H9 (cell line): ENCODE measurements around the gene CDH13. TPM values are rescaled to one million over a fixed set of nuclear protein-coding genes. Genes with fewer than 3 reads are reported as not detected.

Experiments
- DNase-seq: peaks from one replicate; pipeline ENCODE4 v3.0.0-alpha.2; 2017
- H2AFZ ChIP-seq: one replicate; pipeline ENCODE4 v1.6.1; 2013; ENCODE audit warnings: mild to moderate bottlenecking, low read length, control low read depth, moderate library complexity
- H2AK5ac ChIP-seq: 2 replicates; pipeline ENCODE4 v1.6.1; 2013; ENCODE audit warnings: low read length, control low read depth, mixed read lengths; ENCODE audit not compliant: insufficient read length
- H2BK120ac ChIP-seq: one replicate; pipeline ENCODE4 v1.6.1; 2013; ENCODE audit warnings: low read depth, mild to moderate bottlenecking, low read length, control low read depth, inconsistent platforms; ENCODE audit not compliant: poor library complexity, severe bottlenecking
- H2BK12ac ChIP-seq: 2 replicates; pipeline ENCODE4 v1.6.1; 2013; ENCODE audit warnings: low read length, control low read depth, mixed read lengths, low read depth; ENCODE audit not compliant: insufficient read length
- H2BK15ac ChIP-seq: 2 replicates; pipeline ENCODE4 v1.6.1; 2013; ENCODE audit warnings: low read depth, low read length, control low read depth
- H2BK20ac ChIP-seq: one replicate; pipeline ENCODE4 v1.6.1; 2013; ENCODE audit warnings: low read depth, mild to moderate bottlenecking, low read length, control low read depth, inconsistent platforms; ENCODE audit not compliant: poor library complexity, severe bottlenecking
- H2BK5ac ChIP-seq: 2 replicates; pipeline ENCODE4 v1.6.1; 2013; ENCODE audit warnings: low read length, control low read depth, mixed read lengths; ENCODE audit not compliant: insufficient read length
- H3K14ac ChIP-seq: 2 replicates; pipeline ENCODE4 v1.6.1; 2013; ENCODE audit warnings: low read length, control low read depth; ENCODE audit not compliant: insufficient read depth
- H3K18ac ChIP-seq: 2 replicates; pipeline ENCODE4 v1.6.1; 2013; ENCODE audit warnings: low read depth, mild to moderate bottlenecking, mixed read lengths, low read length, control low read depth; ENCODE audit not compliant: insufficient read length
- H3K23ac ChIP-seq: 2 replicates; pipeline ENCODE4 v1.6.1; 2013; ENCODE audit warnings: low read length, control low read depth, mixed read lengths, low read depth; ENCODE audit not compliant: insufficient read length
- H3K23me2 ChIP-seq: 2 replicates; pipeline ENCODE4 v1.6.1; 2013; ENCODE audit warnings: low read depth, mild to moderate bottlenecking, mixed read lengths, low read length, control low read depth; ENCODE audit not compliant: insufficient read length, poor library complexity, severe bottlenecking
- H3K27ac ChIP-seq: 2 replicates; pipeline ENCODE4 v1.5.1; 2013; ENCODE audit warnings: low read length, control low read depth, mixed read lengths, low read depth; ENCODE audit not compliant: insufficient read length
- H3K27me3 ChIP-seq: 2 replicates; pipeline ENCODE4 v1.6.1; 2013; ENCODE audit warnings: low read length, control low read depth, inconsistent platforms; ENCODE audit not compliant: insufficient read depth
- H3K4ac ChIP-seq: 2 replicates; pipeline ENCODE4 v1.6.1; 2013; ENCODE audit warnings: low read depth, mild to moderate bottlenecking, control low read depth, inconsistent platforms, low read length, moderate library complexity
- H3K4me1 ChIP-seq: 2 replicates; pipeline ENCODE4 v1.6.1; 2013; ENCODE audit warnings: low read length, control low read depth, inconsistent platforms; ENCODE audit not compliant: insufficient read depth
- H3K4me2 ChIP-seq: 2 replicates; pipeline ENCODE4 v1.6.1; 2013; ENCODE audit warnings: low read length, control low read depth, mixed read lengths; ENCODE audit not compliant: insufficient read length, insufficient read depth
- H3K56ac ChIP-seq: 2 replicates; pipeline ENCODE4 v1.6.1; 2013; ENCODE audit warnings: low read depth, mild to moderate bottlenecking, mixed read lengths, low read length, control low read depth; ENCODE audit not compliant: insufficient read length
- H3K79me1 ChIP-seq: 2 replicates; pipeline ENCODE4 v1.6.1; 2013; ENCODE audit warnings: low read depth, mild to moderate bottlenecking, moderate library complexity, low read length, control low read depth, inconsistent platforms; ENCODE audit not compliant: insufficient read depth, poor library complexity, severe bottlenecking
- H3K79me2 ChIP-seq: 2 replicates; pipeline ENCODE4 v1.6.1; 2013; ENCODE audit warnings: low read length, control low read depth, inconsistent platforms; ENCODE audit not compliant: insufficient read depth
- H3K9ac ChIP-seq: 2 replicates; pipeline ENCODE4 v1.6.1; 2013; ENCODE audit warnings: low read length, control low read depth, mixed read lengths; ENCODE audit not compliant: insufficient read length; ENCODE audit errors: extremely low read depth
- H3K9me3 ChIP-seq: one replicate; pipeline ENCODE4 v1.6.1; 2013; ENCODE audit warnings: low read depth, low read length, inconsistent platforms; ENCODE audit not compliant: control insufficient read depth
- H3T11ph ChIP-seq: one replicate; pipeline ENCODE4 v1.6.1; 2013; ENCODE audit warnings: mild to moderate bottlenecking, low read length, control low read depth, inconsistent platforms
- H4K20me1 ChIP-seq: one replicate; pipeline ENCODE4 v1.6.1; 2013; ENCODE audit not compliant: control insufficient read depth, insufficient read length, insufficient read depth
- H4K5ac ChIP-seq: 2 replicates; pipeline ENCODE4 v1.6.1; 2013; ENCODE audit warnings: low read depth, mild to moderate bottlenecking, mixed read lengths, low read length, control low read depth; ENCODE audit not compliant: insufficient read length
- H4K8ac ChIP-seq: replicated peaks from 2 replicates; pipeline ENCODE4 v1.6.1; 2013; ENCODE audit warnings: low read length, control low read depth, mixed read lengths, low read depth; ENCODE audit not compliant: insufficient read length
- H4K91ac ChIP-seq: 2 replicates; pipeline ENCODE4 v1.6.1; 2013; ENCODE audit warnings: low read depth, mild to moderate bottlenecking, moderate library complexity, mixed read lengths, low read length, control low read depth; ENCODE audit not compliant: insufficient read length
- H3K27ac Mint-ChIP-seq, 3 experiments: 2 replicates in 2 of 3; 3 replicates in 1 of 3; pipeline ENCODE4 v1.8.0; 2020 to 2021; ENCODE audit warnings: mixed read lengths in 3 of 3, mild to moderate bottlenecking in 1 of 3, moderate library complexity in 1 of 3
- H3K27me3 Mint-ChIP-seq: 2 replicates; pipeline ENCODE4 v1.8.0; 2021; ENCODE audit warnings: low read depth, mild to moderate bottlenecking, moderate library complexity, mixed read lengths
- H3K36me3 Mint-ChIP-seq, 3 experiments: 2 replicates in 2 of 3; 3 replicates in 1 of 3; pipeline ENCODE4 v1.8.0; 2020 to 2021; ENCODE audit warnings: low read depth in 3 of 3, mixed read lengths in 3 of 3; ENCODE audit not compliant: insufficient read depth in 1 of 3
- H3K4me1 Mint-ChIP-seq, 2 experiments: 2 replicates each; pipeline ENCODE4 v1.8.0; 2020; ENCODE audit warnings: mixed read lengths in 2 of 2
- H3K4me3 Mint-ChIP-seq, 2 experiments: 2 replicates in 1 of 2; 3 replicates in 1 of 2; pipeline ENCODE4 v1.8.0; 2020 to 2021; ENCODE audit warnings: mild to moderate bottlenecking in 2 of 2, mixed read lengths in 2 of 2, moderate library complexity in 1 of 2
- H3K9me3 Mint-ChIP-seq, 2 experiments: 2 replicates in 1 of 2; 3 replicates in 1 of 2; pipeline ENCODE4 v1.8.0; 2020; ENCODE audit warnings: mild to moderate bottlenecking in 2 of 2, mixed read lengths in 2 of 2, moderate library complexity in 1 of 2
- WGBS: extraction: QIAGEN DNeasy Blood & Tissue Kit; methylation state at CpG from one replicate; pipeline ENCODE4 v1.1.7; 2013; ENCODE audit warnings: missing lambda C conversion rate, low lambda C conversion rate, mixed read lengths; ENCODE audit not compliant: insufficient read length; ENCODE audit errors: extremely low coverage; 5-methylcytosine and 5-hydroxymethylcytosine counted together
- total RNA-seq: library from RNA; stranded (reverse); gene quantifications from 2 replicates; pipeline ENCODE4 v1.2.1, GENCODE V29; 2021
- TF ChIP-seq, protein P1 (sequence below): fragments of 200-600 bp; sonication (generic); conservative IDR thresholded peaks from 3 replicates; pipeline ENCODE4 v1.8.0; 2021; ENCODE audit warnings: antibody characterized with exemption, mild to moderate bottlenecking

The CDH13 gene
- total RNA-seq, 1 experiment from 2014 or later: 1.5 TPM

- Histone ChIP-seq H2BK5ac (no peak overlapping the region), H3K79me2 (no peaks in the 10 kb centered on the region), H3K9me3 (no peaks in the 10 kb centered on the region), H3K14ac (no peak overlapping the region), H4K5ac (no peak overlapping the region), H3K18ac (no peak overlapping the region), H2AK5ac (no peak overlapping the region), H3K56ac (no peak overlapping the region), H2AFZ (no peak overlapping the region), H2BK20ac (no peak overlapping the region), H4K8ac (no peak overlapping the region), H3K27me3 (no peaks in the 10 kb centered on the region), H4K20me1 (no peaks in the 10 kb centered on the region), H2BK12ac (no peak overlapping the region), H3K27ac (no peak overlapping the region), H3K4me1 (peaks cover 18% of the 10 kb centered on the region), H4K91ac (no peak overlapping the region), H2BK120ac (no peak overlapping the region), H3K79me1 (no peaks in the 10 kb centered on the region), H3K9ac (no peak overlapping the region), H3K4me2 (no peak overlapping the region), H2BK15ac (no peak overlapping the region), H3K23me2 (no peaks in the 10 kb centered on the region), H3T11ph (no peak overlapping the region), H3K4ac (no peak overlapping the region), H3K23ac (no peak overlapping the region)
- Mint-ChIP-seq H3K27ac (no peak overlapping the region), H3K4me1 (peaks cover 40 to 45% of the 10 kb centered on the region in 2 experiments), H3K27me3 (no peaks in the 10 kb centered on the region), H3K36me3 (no peaks in the 10 kb centered on the region; a peak in 1 of 7 replicates), H3K9me3 (no peaks in the 10 kb centered on the region; a peak in 1 of 5 replicates), H3K4me3 (no peak overlapping the region)
- WGBS: no CpG with 5 or more reads among the region's 7 CpGs
- TF ChIP-seq, protein P1, sequence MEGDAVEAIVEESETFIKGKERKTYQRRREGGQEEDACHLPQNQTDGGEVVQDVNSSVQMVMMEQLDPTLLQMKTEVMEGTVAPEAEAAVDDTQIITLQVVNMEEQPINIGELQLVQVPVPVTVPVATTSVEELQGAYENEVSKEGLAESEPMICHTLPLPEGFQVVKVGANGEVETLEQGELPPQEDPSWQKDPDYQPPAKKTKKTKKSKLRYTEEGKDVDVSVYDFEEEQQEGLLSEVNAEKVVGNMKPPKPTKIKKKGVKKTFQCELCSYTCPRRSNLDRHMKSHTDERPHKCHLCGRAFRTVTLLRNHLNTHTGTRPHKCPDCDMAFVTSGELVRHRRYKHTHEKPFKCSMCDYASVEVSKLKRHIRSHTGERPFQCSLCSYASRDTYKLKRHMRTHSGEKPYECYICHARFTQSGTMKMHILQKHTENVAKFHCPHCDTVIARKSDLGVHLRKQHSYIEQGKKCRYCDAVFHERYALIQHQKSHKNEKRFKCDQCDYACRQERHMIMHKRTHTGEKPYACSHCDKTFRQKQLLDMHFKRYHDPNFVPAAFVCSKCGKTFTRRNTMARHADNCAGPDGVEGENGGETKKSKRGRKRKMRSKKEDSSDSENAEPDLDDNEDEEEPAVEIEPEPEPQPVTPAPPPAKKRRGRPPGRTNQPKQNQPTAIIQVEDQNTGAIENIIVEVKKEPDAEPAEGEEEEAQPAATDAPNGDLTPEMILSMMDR: no peak
- no peak for DNase-seq
Measured at GRCh38 chr16:82830944-82831343, 204.2 kb downstream of the CDH13 start.
